HepG2 (cell line): ENCODE data around the gene ARMH2. TPM values are rescaled to one million over a fixed set of nuclear protein-coding genes. Genes with fewer than 3 reads are reported as not detected.

Source experiments
- DPF2 ChIP-seq: sonication (generic); formaldehyde crosslinking; IDR thresholded peaks from 2 replicates; pipeline ENCODE4 v1.4.0; 2020; ENCODE audit warnings: mild to moderate bottlenecking, low read depth, missing genetic modification reagents, borderline replicate concordance
- ELF3 ChIP-seq: IDR thresholded peaks from 2 replicates; pipeline ENCODE4 v1.6.1; 2016; ENCODE audit warnings: missing genetic modification reagents, missing compliant biosample characterization
- EP300 ChIP-seq, 3 experiments: sonication (generic) in 1 of 3; formaldehyde crosslinking in 1 of 3; IDR thresholded peaks; 2 replicates each; pipeline versions ENCODE4 v1.5.1 to v1.6.1; 2011 to 2020; ENCODE audit warnings: low read depth in 2 of 3, low read length in 2 of 3, borderline replicate concordance in 1 of 3, improper control_type of control experiment in 1 of 3, mild to moderate bottlenecking in 1 of 3, missing genetic modification reagents in 1 of 3, moderate library complexity in 1 of 3
- ERF ChIP-seq: IDR thresholded peaks from 2 replicates; pipeline ENCODE4 v1.6.1; 2018; ENCODE audit warnings: missing biosample characterization, missing genetic modification reagents
- FLYWCH1 ChIP-seq: sonication (generic); formaldehyde crosslinking; IDR thresholded peaks from 2 replicates; pipeline ENCODE4 v1.8.1; 2023; ENCODE audit warnings: mild to moderate bottlenecking, missing genetic modification reagents
- HNRNPLL ChIP-seq: fragments of 200-400 bp; formaldehyde crosslinking; IDR thresholded peaks from 2 replicates; pipeline ENCODE4 v1.6.1; 2017; ENCODE audit warnings: mild to moderate bottlenecking, low read depth, low read length; ENCODE audit not compliant: poor library complexity, severe bottlenecking
- KDM5B ChIP-seq: sonication (generic); formaldehyde crosslinking; IDR thresholded peaks from 2 replicates; pipeline ENCODE4 v1.4.0; 2020; ENCODE audit warnings: missing genetic modification reagents, mild to moderate bottlenecking, borderline replicate concordance
- LCORL ChIP-seq, 2 experiments: fragments of 450-650 bp in 1 of 2; sonication (generic) in 1 of 2; formaldehyde crosslinking in 1 of 2; IDR thresholded peaks; 2 replicates each; pipeline versions ENCODE4 v1.5.0 to v1.6.1; 2017 to 2020; ENCODE audit warnings: antibody characterized with exemption in 1 of 2, missing genetic modification reagents in 1 of 2
- MEIS1 ChIP-seq: sonication (generic); formaldehyde crosslinking; IDR thresholded peaks from 2 replicates; pipeline ENCODE4 v1.9.0; 2021; ENCODE audit warnings: mild to moderate bottlenecking, missing genetic modification reagents, moderate library complexity, borderline replicate concordance
- RBM39 ChIP-seq: fragments of 200-400 bp; formaldehyde crosslinking; IDR thresholded peaks from one replicate; pipeline ENCODE4 v1.6.1; 2018; ENCODE audit warnings: antibody characterized with exemption, mild to moderate bottlenecking, low read depth, low read length; ENCODE audit not compliant: poor library complexity, severe bottlenecking
- TCF7 ChIP-seq: sonication (generic); IDR thresholded peaks from 2 replicates; pipeline ENCODE4 v1.6.1; 2016; ENCODE audit warnings: antibody characterized with exemption, low read depth
- ZBTB42 ChIP-seq: sonication (generic); formaldehyde crosslinking; IDR thresholded peaks from 2 replicates; pipeline ENCODE4 v1.5.0; 2020; ENCODE audit warnings: mild to moderate bottlenecking, missing genetic modification reagents
- ZMYM3 ChIP-seq: sonication (generic); formaldehyde crosslinking; IDR thresholded peaks from 2 replicates; pipeline ENCODE4 v1.5.1; 2020; ENCODE audit warnings: mild to moderate bottlenecking, missing genetic modification reagents
- polyA plus RNA-seq, 8 experiments: library from polyadenylated mRNA; depleted of rRNA in 3 of 8; stranded (reverse) in 7 of 8; unstranded in 1 of 8; fragments of >200 nt; fragmentation: Illumina TruSeq in 4 of 8; extraction: Trizol in 4 of 8; gene quantifications; 2 replicates each; pipeline versions ENCODE4 v1.2.1 to v1.2.3, GENCODE V29; 2011 to 2016; ENCODE audit warnings: low read depth in 4 of 8, missing spikeins in 1 of 8, mixed read lengths in 1 of 8; ENCODE audit not compliant: insufficient read depth in 1 of 8
- total RNA-seq, 5 experiments: library from RNA; depleted of rRNA; stranded (reverse); fragments of >200 nt; fragmentation: Illumina TruSeq; extraction: Trizol; gene quantifications; 2 replicates each; pipeline ENCODE4 v1.2.3, GENCODE V29; 2016; ENCODE audit warnings: low read depth in 1 of 5
- TF ChIP-seq, protein P1 (sequence below): sonication (generic); formaldehyde crosslinking; IDR thresholded peaks from 2 replicates; pipeline ENCODE4 v1.4.0; 2020; ENCODE audit warnings: missing genetic modification reagents
- TF ChIP-seq, protein P2 (sequence below): sonication (generic); formaldehyde crosslinking; conservative IDR thresholded peaks from 2 replicates; pipeline ENCODE4 v1.4.0; 2020; ENCODE audit warnings: missing genetic modification reagents
- TF ChIP-seq, protein P3 (sequence below): sonication (generic); formaldehyde crosslinking; IDR thresholded peaks from 2 replicates; pipeline ENCODE4 v1.4.0; 2020; ENCODE audit warnings: mild to moderate bottlenecking, missing genetic modification reagents

Gene ARMH2
- total and polyA plus RNA-seq, 2 of the 13 experiments (the other 11 are each of a cell fraction or from before 2014, with no cell fraction given) = not detected

DNA sequence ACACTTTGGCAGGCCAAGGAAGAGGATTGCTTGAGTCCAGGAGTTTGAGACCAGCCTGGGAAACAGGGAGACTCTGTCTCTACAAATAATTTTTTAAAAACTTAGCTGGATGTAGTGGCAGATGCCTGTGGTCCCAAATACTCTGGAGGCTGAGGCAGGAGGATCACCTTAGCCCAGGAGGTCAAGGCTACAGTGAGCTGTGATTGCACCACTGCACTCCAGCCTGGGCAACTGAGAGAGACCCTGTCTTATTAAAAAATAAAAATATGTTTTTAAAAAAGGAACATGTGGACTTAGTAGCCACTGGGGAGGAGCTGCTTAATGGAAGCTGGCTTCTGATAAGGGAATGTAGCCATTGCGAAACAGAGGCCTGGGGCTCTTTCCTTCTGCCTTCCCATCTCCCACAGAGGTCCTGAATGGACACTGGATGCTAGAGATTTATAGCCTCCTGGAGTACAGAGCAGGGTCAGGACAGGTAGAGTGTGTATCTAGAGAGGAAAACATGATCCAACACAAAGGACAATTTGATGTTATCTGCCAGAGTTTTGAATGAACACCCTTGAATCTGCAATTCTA lies 45.7 kb downstream of the ARMH2 start (continued):
- TF ChIP-seq MEIS1 (CRISPR knock-in tag) = no peak
- TF ChIP-seq HNRNPLL = no peak
- TF ChIP-seq LCORL (IDR thresholded peaks at IDR 0.05) = no peak
- no peak for TF ChIP-seq LCORL (CRISPR knock-in tag; IDR thresholded peaks at IDR 0.05)
- TF ChIP-seq ZBTB42 (CRISPR knock-in tag) = no peak
- TF ChIP-seq ERF (CRISPR knock-in tag) = no peak
- no peak for TF ChIP-seq DPF2 (CRISPR knock-in tag)
- peak; percentile 34; the same call in 1 of the 2 replicates for TF ChIP-seq ZMYM3
- TF ChIP-seq, protein P1, sequence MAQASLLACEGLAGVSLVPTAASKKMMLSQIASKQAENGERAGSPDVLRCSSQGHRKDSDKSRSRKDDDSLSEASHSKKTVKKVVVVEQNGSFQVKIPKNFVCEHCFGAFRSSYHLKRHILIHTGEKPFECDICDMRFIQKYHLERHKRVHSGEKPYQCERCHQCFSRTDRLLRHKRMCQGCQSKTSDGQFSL (CRISPR knock-in tag) = no peak
- TF ChIP-seq, protein P2, sequence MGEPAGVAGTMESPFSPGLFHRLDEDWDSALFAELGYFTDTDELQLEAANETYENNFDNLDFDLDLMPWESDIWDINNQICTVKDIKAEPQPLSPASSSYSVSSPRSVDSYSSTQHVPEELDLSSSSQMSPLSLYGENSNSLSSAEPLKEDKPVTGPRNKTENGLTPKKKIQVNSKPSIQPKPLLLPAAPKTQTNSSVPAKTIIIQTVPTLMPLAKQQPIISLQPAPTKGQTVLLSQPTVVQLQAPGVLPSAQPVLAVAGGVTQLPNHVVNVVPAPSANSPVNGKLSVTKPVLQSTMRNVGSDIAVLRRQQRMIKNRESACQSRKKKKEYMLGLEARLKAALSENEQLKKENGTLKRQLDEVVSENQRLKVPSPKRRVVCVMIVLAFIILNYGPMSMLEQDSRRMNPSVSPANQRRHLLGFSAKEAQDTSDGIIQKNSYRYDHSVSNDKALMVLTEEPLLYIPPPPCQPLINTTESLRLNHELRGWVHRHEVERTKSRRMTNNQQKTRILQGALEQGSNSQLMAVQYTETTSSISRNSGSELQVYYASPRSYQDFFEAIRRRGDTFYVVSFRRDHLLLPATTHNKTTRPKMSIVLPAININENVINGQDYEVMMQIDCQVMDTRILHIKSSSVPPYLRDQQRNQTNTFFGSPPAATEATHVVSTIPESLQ (CRISPR knock-in tag) = no peak
- TF ChIP-seq KDM5B (CRISPR knock-in tag) = no peak
- no peak for TF ChIP-seq FLYWCH1 (CRISPR knock-in tag)
- TF ChIP-seq, protein P3, sequence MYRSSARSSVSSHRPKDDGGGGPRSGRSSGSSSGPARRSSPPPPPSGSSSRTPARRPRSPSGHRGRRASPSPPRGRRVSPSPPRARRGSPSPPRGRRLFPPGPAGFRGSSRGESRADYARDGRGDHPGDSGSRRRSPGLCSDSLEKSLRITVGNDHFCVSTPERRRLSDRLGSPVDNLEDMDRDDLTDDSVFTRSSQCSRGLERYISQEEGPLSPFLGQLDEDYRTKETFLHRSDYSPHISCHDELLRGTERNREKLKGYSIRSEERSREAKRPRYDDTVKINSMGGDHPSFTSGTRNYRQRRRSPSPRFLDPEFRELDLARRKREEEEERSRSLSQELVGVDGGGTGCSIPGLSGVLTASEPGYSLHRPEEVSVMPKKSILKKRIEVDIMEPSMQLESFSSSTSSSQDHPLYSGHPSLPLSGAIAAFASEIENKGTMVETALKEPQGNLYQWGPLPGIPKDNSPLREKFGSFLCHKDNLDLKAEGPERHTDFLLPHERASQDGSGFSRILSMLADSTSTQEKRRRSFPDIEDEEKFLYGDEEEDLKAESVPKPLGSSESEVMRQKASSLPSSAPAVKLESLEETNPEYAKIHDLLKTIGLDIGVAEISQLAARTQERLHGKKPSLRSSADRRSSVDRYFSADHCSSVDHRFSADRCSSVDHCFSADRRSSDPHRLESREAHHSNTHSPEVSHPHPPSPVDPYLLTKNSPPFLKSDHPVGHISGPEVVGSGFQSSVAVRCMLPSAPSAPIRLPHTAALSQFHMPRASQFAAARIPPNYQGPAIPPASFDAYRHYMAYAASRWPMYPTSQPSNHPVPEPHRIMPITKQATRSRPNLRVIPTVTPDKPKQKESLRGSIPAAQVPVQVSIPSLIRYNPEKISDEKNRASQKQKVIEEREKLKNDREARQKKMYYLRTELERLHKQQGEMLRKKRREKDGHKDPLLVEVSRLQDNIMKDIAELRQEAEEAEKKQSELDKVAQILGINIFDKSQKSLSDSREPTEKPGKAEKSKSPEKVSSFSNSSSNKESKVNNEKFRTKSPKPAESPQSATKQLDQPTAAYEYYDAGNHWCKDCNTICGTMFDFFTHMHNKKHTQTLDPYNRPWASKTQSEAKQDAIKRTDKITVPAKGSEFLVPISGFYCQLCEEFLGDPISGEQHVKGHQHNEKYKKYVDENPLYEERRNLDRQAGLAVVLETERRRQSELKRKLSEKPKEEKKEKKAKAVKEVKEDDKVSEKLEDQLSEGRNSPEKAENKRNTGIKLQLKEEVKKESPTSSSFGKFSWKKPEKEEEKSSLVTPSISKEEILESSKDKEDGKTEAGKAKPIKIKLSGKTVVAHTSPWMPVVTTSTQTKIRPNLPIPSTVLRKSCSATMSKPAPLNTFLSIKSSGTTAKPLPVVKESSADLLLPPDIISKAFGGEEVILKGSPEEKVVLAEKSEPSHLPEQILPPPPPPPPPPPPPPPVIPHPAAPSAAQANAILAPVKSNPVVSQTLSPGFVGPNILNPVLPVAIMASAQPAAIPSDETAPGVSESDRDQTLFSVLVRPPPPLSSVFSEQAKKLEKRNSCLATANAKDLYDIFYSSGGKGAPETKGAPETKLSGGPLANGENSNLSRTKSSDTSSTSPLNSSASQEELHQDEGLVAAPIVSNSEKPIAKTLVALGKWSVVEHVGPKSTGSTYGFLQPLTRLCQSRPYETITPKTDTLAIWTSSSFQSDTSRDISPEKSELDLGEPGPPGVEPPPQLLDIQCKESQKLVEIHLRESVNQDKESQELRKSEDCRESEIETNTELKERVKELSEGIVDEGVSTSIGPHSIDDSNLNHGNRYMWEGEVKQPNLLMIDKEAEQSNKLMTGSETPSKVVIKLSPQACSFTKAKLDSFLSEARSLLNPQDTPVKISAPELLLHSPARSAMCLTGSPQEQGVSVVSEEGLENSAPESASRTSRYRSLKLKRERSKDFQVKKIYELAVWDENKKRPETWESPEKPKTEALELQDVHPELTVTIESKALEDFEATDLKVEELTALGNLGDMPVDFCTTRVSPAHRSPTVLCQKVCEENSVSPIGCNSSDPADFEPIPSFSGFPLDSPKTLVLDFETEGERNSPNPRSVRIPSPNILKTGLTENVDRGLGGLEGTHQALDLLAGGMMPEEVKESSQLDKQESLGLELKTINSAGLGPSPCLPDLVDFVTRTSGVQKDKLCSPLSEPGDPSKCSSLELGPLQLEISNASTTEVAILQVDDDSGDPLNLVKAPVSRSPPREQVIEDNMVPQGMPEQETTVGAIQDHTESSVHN (CRISPR knock-in tag) = no peak
- no peak for TF ChIP-seq EP300 (IDR thresholded peaks at IDR 0.05; ENCODE audit: low read depth in 2 of 2, low read length in 2 of 2)
- no peak for TF ChIP-seq EP300 (CRISPR knock-in tag; IDR thresholded peaks at IDR 0.05; ENCODE audit: borderline replicate concordance)
- TF ChIP-seq RBM39 = no peak
- TF ChIP-seq ELF3 (CRISPR knock-in tag) = no peak
- TF ChIP-seq TCF7 = no peak
